HG03442 (cell line): ENCODE results near the gene MUTYH.
"Not testable (repeated sequence)": the region's sequence is repeated elsewhere in the genome, so short reads cannot be mapped to it uniquely, and the experiment has no call there.

Experiments
- ATAC-seq: cut with Tn5 transposase; IDR thresholded peaks from one replicate; pipeline ENCODE4 v1.9.1; 2021; ENCODE audit warnings: mild to moderate bottlenecking, moderate library complexity; ENCODE audit not compliant: unreplicated experiment

Gene MUTYH

GRCh38 chr1:45325851-45326506 lies 14.3 kb downstream of the MUTYH start:
- ATAC-seq = no peak

GRCh38 chr1:45322486-45323040 lies 17.7 kb downstream of the MUTYH start:
- ATAC-seq = no peak

- no peak for ATAC-seq
These were observed 18.8 kb downstream of the MUTYH start for GRCh38 chr1:45321444-45321843.

GRCh38 chr1:45319761-45320160 lies 20.5 kb downstream of the MUTYH start:
- no peak for ATAC-seq

- ATAC-seq = no peak
These were observed 23.1 kb downstream of the MUTYH start for GRCh38 chr1:45317166-45317565.

GRCh38 chr1:45314266-45314665 lies 26.0 kb downstream of the MUTYH start:
- no peak for ATAC-seq

GRCh38 chr1:45306905-45307304 lies 33.3 kb downstream of the MUTYH start:
- ATAC-seq = no peak

GRCh38 chr1:45306319-45306718 lies 33.9 kb downstream of the MUTYH start:
- ATAC-seq = no peak

GRCh38 chr1:45305231-45305630 lies 35.0 kb downstream of the MUTYH start:
- no peak for ATAC-seq

- ATAC-seq = peak; percentile 1
These were observed 35.7 kb downstream of the MUTYH start for GRCh38 chr1:45304311-45305081.

- ATAC-seq = peak; percentile 59
These were observed 36.5 kb downstream of the MUTYH start for GRCh38 chr1:45303520-45304310.

GRCh38 chr1:45302505-45303150 lies 37.6 kb downstream of the MUTYH start:
- no peak for ATAC-seq

GRCh38 chr1:45300669-45300997 lies 39.6 kb downstream of the MUTYH start:
- no peak for ATAC-seq

GRCh38 chr1:45299981-45300668 lies 40.1 kb downstream of the MUTYH start:
- no peak for ATAC-seq

GRCh38 chr1:45299296-45299695 lies 40.9 kb downstream of the MUTYH start:
- no peak for ATAC-seq

GRCh38 chr1:45297666-45298356 lies 42.4 kb downstream of the MUTYH start:
- no peak for ATAC-seq

GRCh38 chr1:45291716-45292115 lies 48.5 kb downstream of the MUTYH start:
- ATAC-seq = no peak

- not testable (repeated sequence) for ATAC-seq
These were observed 49.2 kb downstream of the MUTYH start for GRCh38 chr1:45291002-45291401.

- not testable (repeated sequence) for ATAC-seq
These were observed 53.7 kb downstream of the MUTYH start for GRCh38 chr1:45286521-45286920.

GRCh38 chr1:45284858-45285257 lies 55.4 kb downstream of the MUTYH start:
- not testable (repeated sequence) for ATAC-seq
